BJ (cell line): ENCODE data around the gene XXYLT1. TPM values are rescaled to one million over a fixed set of nuclear protein-coding genes. Genes with fewer than 3 reads are reported as not detected.
A peak's percentile ranks its signal among the peaks of the same experiment; 100 is the strongest.

Experiments used
- CTCF ChIA-PET: fragments of 350-600 bp; formaldehyde crosslinking; extraction: SDS; loops from one replicate; lab custom pipeline; 2021; ENCODE audit warnings: antibody characterized with exemption, inconsistent platforms; lab: Yijun Ruan, JAX
- POLR2A ChIA-PET: fragments of 300-600 bp; sonication (Branson Sonifier 250); formaldehyde crosslinking; extraction: SDS; loops from one replicate; lab custom pipeline; 2021; ENCODE audit warnings: antibody characterized with exemption; lab: Charles Lee
- DNase-seq: peaks from one replicate; pipeline ENCODE4 v3.0.0-alpha.2; 2011; ENCODE audit warnings: low read depth
- H3K27me3 ChIP-seq: 2 replicates; pipeline ENCODE4 v1.6.0; 2011; ENCODE audit warnings: low read length; ENCODE audit not compliant: control insufficient read depth, insufficient read depth
- H3K36me3 ChIP-seq: 2 replicates; pipeline ENCODE4 v1.5.1; 2011; ENCODE audit warnings: low read length; ENCODE audit not compliant: control insufficient read depth, insufficient read depth
- H3K4me3 ChIP-seq: 2 replicates; pipeline ENCODE4 v1.5.1; 2011; ENCODE audit warnings: low read depth, mild to moderate bottlenecking, control low read depth, low read length
- polyA plus RNA-seq: library from polyadenylated mRNA; depleted of rRNA; stranded (reverse); fragments of >200 nt; gene quantifications from 2 replicates; pipeline ENCODE4 v1.2.3, GENCODE V29; 2011
- TF ChIP-seq, protein P1 (sequence below): IDR thresholded peaks from 2 replicates; pipeline ENCODE4 v1.5.1; 2011; ENCODE audit warnings: low read depth, mild to moderate bottlenecking, control low read depth, inconsistent platforms, low read length, moderate library complexity; ENCODE audit not compliant: insufficient read depth

Gene XXYLT1
- polyA plus RNA-seq, 1 experiment: 33.5 TPM

DNA sequence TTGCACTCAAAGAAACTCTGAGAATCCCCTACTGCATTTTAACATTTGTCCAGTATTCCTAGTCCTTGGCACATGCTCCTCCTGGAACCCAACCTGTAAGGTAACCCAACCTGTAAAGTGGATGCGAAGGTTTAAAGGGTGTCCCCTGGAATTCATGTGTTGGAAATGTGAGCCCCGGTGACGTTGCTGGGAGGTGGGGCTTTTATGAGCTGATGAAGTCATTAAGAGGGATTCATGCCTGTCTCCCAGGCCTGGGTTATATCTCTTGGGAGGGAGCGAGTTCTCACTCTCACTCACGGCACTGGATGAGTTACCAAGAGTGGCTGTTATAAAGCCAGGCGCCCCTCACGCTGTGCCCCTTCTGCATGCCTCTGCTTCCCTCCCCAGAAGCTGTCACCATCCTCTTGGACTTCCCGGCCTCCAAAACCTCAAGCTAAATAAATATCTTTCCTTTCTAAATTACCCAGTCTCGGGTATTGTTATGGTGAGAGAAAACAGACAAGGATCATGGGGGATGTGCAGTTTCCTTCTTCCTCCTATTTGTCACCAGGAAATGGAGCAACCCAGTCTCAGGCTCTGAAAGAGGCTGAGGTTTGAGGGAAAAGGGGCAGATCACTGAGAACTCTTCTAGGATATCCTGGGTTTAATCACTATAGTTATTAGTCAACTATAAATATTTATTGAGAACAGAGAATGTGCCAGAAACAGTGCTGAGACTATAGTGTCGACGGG lies 7.6 kb downstream of the XXYLT1 start:
- TF ChIP-seq, protein P1, sequence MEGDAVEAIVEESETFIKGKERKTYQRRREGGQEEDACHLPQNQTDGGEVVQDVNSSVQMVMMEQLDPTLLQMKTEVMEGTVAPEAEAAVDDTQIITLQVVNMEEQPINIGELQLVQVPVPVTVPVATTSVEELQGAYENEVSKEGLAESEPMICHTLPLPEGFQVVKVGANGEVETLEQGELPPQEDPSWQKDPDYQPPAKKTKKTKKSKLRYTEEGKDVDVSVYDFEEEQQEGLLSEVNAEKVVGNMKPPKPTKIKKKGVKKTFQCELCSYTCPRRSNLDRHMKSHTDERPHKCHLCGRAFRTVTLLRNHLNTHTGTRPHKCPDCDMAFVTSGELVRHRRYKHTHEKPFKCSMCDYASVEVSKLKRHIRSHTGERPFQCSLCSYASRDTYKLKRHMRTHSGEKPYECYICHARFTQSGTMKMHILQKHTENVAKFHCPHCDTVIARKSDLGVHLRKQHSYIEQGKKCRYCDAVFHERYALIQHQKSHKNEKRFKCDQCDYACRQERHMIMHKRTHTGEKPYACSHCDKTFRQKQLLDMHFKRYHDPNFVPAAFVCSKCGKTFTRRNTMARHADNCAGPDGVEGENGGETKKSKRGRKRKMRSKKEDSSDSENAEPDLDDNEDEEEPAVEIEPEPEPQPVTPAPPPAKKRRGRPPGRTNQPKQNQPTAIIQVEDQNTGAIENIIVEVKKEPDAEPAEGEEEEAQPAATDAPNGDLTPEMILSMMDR: no peak
- Histone ChIP-seq H3K36me3 (peaks cover 4% of the 10 kb centered on the region), H3K4me3 (no peak overlapping the region), H3K27me3 (no peaks in the 10 kb centered on the region)
- no peak for DNase-seq
- CTCF ChIA-PET: interaction anchor here (0.7 to 4.3 kb wide), 8 partner anchors 7 to 592 kb away, joined by 3 to 47 read pairs (median 9); partner anchors contain the start of genes LSG1 and XXYLT1
- POLR2A ChIA-PET: no interaction called here

DNA sequence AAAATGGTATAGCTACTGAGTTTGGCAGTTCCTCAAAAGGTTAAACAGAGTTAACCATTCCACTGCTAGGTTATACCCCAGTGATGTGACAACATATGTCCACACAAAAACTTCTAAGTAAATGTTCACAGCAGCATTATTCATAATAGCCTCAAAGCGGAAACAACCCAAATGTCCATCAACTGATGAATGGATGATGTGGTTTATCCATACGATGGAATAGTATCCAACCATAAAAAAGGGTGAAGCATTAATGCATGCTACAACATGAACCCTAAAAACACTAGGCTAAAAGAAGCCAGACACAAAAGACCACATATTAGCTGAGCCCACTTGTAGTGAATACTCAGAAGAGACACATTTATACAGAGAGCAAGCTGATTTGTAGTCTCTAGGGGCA lies 9.0 kb downstream of the XXYLT1 start:
- H3K27me3 ChIP-seq: no peaks in the 10 kb centered on the region
- no peak for DNase-seq
- ChIA-PET POLR2A (no interaction called here), CTCF (interaction anchor here (1.0 to 4.3 kb wide), 5 partner anchors 9 to 590 kb away, joined by 3 to 47 read pairs (median 12); partner anchors contain the start of genes LSG1 and XXYLT1)
- H3K36me3 ChIP-seq: peaks cover 4% of the 10 kb centered on the region
- no peak overlapping the region for H3K4me3 ChIP-seq
- TF ChIP-seq, protein P1: no peak

DNA sequence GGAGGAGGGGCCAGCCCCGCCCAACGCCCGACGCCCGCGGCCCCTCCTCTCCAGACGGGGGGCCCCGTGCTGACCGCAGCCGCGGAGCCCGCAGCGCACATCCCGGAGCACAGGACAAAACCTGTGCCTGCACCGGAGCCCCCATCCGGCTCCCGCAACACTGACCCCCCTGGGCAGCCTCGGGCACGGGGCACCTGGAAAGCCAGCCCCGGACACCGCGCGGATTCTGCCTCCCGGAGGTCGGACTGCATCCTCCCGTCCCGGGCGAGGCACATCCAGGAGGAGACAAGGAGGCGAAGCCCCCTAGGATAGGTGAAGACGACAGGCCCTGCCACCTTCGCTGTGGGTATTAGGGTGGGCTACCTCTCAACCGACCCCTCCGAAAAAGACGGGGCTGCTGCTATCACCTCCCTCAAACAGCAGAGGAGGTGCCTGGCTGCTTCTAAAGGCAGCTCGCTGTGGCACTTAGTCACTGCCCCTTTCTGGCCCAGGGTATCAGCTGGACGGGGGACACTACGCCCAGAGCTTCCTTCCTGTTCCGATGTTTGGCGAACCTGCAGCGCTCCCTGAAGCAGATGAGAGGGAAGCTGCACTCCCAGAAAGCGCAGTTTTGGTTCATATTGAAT lies 10.6 kb downstream of the XXYLT1 start:
- Histone ChIP-seq H3K27me3 (no peaks in the 10 kb centered on the region), H3K36me3 (no peaks in the 10 kb centered on the region; the same call in 1 of the 2 replicates), H3K4me3 (peak overlapping the region; percentile 54)
- TF ChIP-seq, protein P1: peak; percentile 13
- ChIA-PET POLR2A (interaction anchor here (0.7 kb wide), 1 partner anchor 42 kb away, joined by 4 read pairs; no protein-coding TSS in a partner anchor), CTCF (interaction anchor here (0.7 to 4.3 kb wide), 13 partner anchors 10 to 589 kb away, joined by 3 to 47 read pairs (median 3); partner anchors contain the start of genes FAM43A, LSG1 and XXYLT1)
- DNase-seq: no peak

DNA sequence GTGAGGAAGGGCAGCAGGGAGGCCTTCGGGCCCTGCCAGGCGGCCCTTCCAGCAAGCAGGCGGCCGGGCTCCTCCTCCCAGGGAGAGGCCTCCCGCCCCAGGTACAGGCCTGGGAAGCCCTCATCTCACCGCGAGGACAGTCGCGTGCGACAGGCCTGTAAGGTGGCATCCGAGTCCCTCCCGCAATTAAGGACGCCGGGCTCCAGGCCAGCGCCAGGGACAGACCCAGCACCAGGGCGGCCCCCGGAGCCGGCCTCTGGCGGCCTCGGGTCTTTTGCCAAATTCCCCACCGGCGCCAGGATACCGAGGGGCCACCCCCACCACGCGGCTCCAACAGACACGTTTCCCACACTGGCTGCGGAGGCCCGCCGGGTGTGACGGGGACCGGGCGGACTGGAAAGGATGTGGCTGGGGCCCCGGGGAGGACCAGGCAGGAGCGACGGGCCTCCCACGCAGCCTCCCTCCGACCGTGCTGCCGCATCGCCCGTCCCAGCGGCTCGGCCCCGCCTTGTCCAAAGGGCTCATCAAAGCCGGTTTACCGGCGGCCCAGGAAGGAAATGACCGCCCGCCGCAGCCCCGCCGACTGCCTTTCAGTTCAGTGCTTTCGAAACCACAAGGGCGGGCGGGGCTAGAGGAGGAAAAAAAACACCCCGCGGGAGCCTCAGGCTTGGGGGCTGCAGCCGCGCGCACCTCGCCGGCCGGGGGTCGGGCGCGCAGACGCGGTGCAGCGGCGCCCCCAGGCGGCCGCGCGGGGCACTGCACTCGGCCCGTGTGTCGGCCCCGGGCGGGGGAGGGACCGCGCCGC lies 11.3 kb downstream of the XXYLT1 start:
- CTCF ChIA-PET: interaction anchor here (1.0 to 4.6 kb wide), 7 partner anchors 11 to 588 kb away, joined by 3 to 35 read pairs (median 9); partner anchors contain the start of genes FAM43A, LSG1 and XXYLT1

More for the DNA sequence above, 11.3 kb downstream of the XXYLT1 start:
- H3K27me3 ChIP-seq: no peaks in the 10 kb centered on the region
- peak overlapping the region; percentile 54 for H3K4me3 ChIP-seq
- no peaks in the 10 kb centered on the region; the same call in 1 of the 2 replicates for H3K36me3 ChIP-seq
- DNase-seq: peak; percentile 62
- TF ChIP-seq, protein P1: no peak
- POLR2A ChIA-PET: no interaction called here
